Ammon's horn (tissue), 1 donor: ENCODE results near the gene IGSF8.
"Not testable (repeated sequence)": the region's sequence is repeated elsewhere in the genome, so short reads cannot be mapped to it uniquely, and the experiment has no call there.

Experiments used
- DNase-seq: peaks from one replicate; pipeline ENCODE4 v3.0.0-alpha.2; 2016; ENCODE audit warnings: low spot score

IGSF8 gene

GRCh38 chr1:160126342-160126741 is 27.9 kb upstream of the IGSF8 start:
- not testable (repeated sequence) for DNase-seq

- no peak for DNase-seq
Observed at GRCh38 chr1:160125746-160126145, 27.3 kb upstream of the IGSF8 start.

GRCh38 chr1:160124705-160125478 is 26.5 kb upstream of the IGSF8 start:
- DNase-seq, result no peak

- DNase-seq, result no peak
Observed at GRCh38 chr1:160123726-160124125, 25.3 kb upstream of the IGSF8 start.

DNA sequence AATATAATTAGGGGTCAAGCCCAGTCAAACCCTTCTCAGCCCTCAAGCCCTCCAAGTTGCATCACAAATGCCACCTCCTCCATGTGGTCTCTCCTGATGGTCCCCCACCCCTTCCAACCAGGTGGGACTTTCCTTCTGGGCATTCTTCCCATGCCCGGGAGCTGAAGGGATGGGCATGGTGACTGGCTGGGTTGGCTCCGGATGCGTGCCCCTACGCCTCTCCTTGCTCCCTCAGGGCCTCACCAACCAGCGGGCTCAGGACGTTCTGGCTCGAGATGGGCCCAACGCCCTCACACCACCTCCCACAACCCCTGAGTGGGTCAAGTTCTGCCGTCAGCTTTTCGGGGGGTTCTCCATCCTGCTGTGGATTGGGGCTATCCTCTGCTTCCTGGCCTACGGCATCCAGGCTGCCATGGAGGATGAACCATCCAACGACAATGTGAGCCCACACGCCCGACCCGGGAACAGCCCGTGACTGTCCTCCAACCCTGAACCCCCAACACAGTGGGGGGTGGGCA is 24.6 kb upstream of the IGSF8 start:
- DNase-seq, result no peak

DNA sequence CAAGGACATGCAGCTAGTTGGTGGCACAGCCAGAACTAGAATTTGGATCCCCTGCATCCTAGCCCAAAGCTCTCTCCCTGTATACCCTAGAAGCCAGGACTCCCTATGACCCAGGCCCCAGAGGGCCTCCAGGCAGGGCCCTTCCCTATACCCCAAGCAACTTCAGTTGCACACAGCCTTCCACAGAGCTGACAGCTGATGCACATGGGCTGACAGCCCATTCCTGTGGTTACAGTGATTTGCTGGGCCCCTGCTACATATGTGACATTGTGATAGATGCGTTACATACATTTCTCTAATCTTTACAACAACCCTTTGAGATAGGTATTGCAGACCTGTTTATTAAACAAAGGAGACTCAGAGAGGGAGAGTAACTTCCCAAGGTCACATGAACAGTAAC is 23.0 kb upstream of the IGSF8 start:
- DNase-seq, result no peak

GRCh38 chr1:160120797-160121196 is 22.4 kb upstream of the IGSF8 start:
- no peak for DNase-seq

DNA sequence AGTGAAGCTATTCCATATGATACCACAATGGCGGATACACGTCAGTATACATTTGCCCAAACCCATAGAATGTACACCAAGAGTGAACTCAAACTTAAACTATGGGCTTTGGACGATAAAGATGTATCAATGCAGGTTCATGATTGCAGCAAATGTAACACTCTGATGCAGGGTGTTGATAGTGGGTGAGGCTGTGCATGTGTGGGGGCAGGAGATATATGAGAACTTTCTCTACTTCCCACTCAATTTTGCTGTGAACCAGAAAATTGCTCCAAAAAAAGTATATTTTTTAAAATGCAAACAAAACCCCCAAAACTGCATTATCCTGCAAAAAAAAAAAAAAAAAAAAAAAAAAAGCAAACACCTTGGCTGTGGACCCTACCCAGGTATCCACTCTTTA is 20.5 kb upstream of the IGSF8 start:
- no peak for DNase-seq

- DNase-seq, result peak; percentile 87
Observed at GRCh38 chr1:160117709-160118183, 19.3 kb upstream of the IGSF8 start.

DNA sequence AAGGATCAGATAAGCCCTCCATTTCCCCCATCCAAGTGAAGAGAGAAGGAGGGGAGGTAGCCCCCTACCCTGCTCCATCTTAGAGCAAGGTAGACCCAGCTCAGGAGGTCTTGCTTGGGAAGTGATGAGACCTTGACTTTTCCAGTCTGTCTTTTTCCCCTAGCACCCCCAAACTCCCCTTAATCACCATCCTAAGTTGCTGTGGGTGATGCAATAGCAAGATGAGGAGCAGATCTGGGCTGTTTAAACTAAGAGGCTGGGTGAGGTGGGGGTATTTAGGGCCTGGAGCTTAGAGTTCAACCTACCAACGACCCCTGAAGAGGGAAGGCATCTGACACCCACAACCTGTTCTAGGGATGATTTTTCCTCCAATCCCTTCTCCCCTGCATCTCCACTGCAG is 18.9 kb upstream of the IGSF8 start:
- DNase-seq, result no peak

DNA sequence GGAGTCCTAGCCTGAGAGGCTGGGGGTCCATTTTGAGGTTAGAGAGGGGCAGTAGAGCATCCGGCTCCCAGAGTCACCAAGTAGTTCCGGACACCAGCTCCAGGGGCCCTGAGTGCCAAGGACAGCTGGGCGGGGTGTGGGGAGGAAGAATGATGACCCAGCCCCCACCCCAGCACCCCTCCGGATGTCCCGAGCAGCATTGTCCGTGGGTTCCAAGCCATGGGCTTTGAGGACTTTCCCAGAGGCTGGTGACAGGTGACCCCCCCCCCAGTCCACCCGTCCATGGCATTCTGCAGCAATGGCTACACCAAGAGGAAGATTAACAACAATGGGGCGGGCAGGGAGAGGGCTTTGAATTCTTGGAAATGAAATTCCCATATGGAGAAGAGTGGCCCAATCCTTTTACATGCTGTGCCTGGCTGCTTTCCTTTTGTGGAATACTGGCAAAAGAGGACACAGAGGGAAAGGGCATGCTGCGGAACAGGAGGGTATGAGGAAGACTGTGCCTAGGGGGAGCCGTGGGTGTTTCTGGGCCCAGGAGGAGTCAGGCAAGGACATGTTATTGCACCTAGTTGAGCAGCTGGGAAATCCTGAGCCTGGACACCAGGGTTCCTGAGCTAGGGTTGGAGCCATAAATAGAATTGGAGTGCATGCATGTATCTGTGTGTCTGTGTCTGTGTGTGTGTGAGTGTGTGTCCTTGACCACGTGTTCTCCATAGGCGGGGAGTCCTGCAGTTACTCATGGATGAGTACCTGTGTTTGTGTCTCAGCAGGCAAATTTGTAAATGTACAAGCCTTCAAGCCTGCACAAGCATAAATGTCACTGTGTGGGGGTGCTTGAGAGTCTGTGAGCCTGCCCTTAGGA is 18.1 kb upstream of the IGSF8 start:
- no peak for DNase-seq

- DNase-seq, result no peak
Observed at GRCh38 chr1:160115545-160116282, 17.3 kb upstream of the IGSF8 start, which contains the start of gene ATP1A2. Gene ATP1A2 (plus strand): TSS chr1:160115759. CDS start chr1:160115862, 103 bp downstream.

GRCh38 chr1:160114085-160114484 is 15.7 kb upstream of the IGSF8 start:
- DNase-seq, result no peak

- no peak for DNase-seq
Observed at GRCh38 chr1:160113407-160113806, 15.0 kb upstream of the IGSF8 start.

GRCh38 chr1:160112357-160112756 is 13.9 kb upstream of the IGSF8 start:
- no peak for DNase-seq

- DNase-seq, result not testable (repeated sequence)
Observed at GRCh38 chr1:160111462-160111861, 13.0 kb upstream of the IGSF8 start.

DNA sequence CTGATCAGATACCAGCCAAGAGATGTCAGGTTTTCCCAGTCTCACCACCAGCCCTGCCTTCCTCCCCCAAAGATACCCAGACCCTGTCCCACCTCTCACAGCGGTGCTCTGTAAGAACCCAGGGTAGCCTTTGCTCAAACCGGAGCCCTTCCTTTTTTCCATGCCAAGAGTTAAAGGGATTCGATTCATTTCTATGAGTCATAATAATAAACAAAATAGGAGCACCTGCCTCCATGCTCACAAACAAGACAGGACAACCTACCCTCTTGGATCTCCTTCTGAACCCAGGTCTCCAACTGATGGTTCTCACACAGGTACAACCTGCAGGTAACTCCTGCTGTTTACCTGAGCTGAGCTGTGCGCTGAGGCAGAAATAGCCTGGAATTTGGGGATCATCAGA is 11.3 kb upstream of the IGSF8 start:
- no peak for DNase-seq

DNA sequence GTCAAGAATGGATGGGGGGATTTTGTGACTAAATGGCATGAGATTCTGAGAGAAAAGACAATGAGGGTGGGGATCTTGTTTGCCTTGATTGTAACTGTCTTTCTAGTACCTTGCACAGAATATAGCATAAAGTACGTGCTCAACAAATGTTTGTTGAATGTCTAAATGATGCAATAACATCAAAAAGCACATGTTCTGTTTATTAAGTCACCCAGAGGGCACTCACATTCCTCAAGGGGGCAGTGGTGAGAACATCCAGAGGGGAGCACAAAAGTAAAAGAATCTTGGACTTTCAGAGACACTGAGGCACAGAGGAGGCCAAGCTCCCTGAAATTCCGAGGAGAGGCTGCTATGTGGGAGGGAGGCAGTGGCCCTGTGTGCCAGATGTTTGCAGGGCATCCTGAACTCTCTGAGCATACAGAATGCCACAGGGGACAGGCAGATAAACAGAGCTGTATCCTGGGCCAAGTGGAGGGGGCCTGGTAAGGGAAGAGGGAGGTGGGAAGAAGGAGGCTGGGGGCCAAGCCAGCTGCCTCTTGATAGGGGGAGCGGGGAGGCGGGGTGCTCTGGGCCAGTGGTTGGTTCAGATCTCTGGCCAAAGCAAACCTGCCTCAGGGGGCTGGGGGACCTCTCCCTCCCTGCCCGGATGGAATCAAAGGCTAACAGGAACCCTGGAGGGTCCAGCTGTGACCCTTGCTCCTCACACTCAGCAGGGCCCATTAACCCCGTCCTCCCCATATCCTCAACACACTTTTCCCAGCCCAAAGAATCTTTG is 10.7 kb upstream of the IGSF8 start:
- peak; percentile 62 for DNase-seq

GRCh38 chr1:160107512-160107911 is 9.1 kb upstream of the IGSF8 start:
- DNase-seq, result no peak

GRCh38 chr1:160105155-160105554 is 6.7 kb upstream of the IGSF8 start:
- no peak for DNase-seq

DNA sequence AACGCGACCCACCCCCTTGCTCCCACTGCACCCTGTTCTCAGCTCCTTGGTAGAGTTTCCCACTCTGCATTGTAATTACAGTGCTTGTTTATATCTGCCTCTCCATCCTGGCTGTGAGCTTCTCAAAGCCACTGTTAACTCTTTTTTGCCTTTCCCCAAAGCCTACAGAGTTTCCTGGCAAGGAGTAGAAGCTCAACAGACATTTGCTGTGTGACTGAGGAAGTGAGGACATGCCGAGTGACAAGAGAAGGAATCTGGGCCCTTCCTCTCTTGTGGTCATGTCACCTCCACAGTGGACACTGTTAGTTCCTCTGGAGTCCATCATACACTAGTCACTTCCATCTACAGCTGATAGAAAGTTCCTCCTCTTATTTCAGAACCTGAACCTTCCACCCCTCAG is 6.1 kb upstream of the IGSF8 start:
- peak; percentile 61 for DNase-seq
